HG03378 (cell line): Measurements from ENCODE around the gene NUTM2D.
"Not testable (repeated sequence)": the region's sequence is repeated elsewhere in the genome, so short reads cannot be mapped to it uniquely, and the experiment has no call there.

Source experiments
- ATAC-seq: cut with Tn5 transposase; IDR thresholded peaks from one replicate; pipeline ENCODE4 v1.9.1; 2021; ENCODE audit warnings: mild to moderate bottlenecking, moderate library complexity; ENCODE audit not compliant: unreplicated experiment

NUTM2D gene

GRCh38 chr10:87369514-87370112, 12.1 kb downstream of the NUTM2D start:
- ATAC-seq = not testable (repeated sequence)

- ATAC-seq = not testable (repeated sequence)
Observed at GRCh38 chr10:87374091-87374490, 16.5 kb downstream of the NUTM2D start.

DNA sequence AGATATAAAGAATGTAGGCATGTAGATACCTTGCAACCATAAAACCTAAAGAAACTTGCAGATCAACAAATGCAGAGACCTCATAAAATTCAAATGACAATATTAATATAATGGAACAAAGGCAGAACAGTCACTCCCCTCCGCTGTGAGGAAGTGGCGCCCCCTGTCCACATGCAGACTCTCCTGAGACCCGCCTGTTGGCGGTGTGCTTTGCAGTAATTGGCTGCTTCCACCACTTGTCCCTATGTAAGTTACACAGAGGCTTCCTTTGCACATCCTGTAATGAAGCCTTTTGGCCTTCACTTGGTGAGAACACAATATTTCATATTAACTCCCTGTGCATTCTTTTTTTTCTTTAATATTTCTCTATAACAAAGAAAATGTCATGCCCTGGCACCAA, 21.6 kb downstream of the NUTM2D start:
- ATAC-seq = not testable (repeated sequence)

GRCh38 chr10:87383149-87383857, 25.8 kb downstream of the NUTM2D start:
- ATAC-seq = not testable (repeated sequence)

DNA sequence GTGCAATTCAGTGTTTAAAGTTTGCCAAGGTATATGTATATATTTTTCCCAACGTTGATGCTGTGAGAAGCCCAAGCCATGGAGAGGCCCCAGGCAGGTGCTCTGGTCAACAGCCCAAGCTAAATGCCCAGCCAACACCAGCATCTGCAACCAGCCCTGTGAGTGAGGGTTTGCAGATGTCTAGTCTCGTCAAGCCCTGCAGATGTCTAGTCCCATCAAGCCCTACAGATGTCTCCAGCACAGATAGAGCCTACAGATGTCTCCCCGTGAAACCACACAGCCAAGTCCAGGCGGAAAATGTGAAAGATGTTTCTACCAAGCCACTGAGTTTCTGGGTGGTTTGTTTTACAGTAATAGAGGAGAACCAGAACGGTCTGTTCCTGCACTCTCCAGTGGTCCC, 26.7 kb downstream of the NUTM2D start:
- not testable (repeated sequence) for ATAC-seq

DNA sequence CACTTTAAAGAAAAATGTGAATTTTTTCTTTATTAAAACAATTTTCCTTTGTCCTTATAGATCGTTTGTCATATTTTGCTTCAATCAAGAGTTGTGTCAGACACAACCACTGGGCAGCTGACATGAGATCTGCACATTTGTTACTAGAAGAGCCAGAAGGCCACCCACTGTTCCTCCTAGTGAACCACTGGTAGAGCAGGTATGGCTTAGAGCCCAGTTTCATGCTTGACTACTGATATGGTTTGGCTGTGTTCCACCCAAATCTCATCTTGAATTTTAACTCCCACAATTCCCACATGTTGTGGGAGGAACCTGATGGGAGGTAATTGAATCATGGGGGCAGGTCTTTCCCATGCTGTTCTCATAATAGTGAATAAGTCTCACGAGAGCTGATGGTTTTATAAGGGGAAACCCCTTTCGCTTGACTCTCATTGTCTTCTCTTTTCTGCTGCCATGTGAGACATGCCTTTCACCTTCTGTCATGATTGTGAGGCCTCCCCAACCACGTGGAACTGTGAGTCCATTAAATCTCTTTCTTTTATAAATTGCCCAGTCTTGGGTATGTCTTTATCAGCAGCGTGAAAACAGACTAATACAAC, 28.3 kb downstream of the NUTM2D start:
- not testable (repeated sequence) for ATAC-seq

- not testable (repeated sequence) for ATAC-seq
Observed at GRCh38 chr10:87391360-87391759, 33.8 kb downstream of the NUTM2D start.

GRCh38 chr10:87396206-87396605, 38.7 kb downstream of the NUTM2D start:
- ATAC-seq = not testable (repeated sequence)

DNA sequence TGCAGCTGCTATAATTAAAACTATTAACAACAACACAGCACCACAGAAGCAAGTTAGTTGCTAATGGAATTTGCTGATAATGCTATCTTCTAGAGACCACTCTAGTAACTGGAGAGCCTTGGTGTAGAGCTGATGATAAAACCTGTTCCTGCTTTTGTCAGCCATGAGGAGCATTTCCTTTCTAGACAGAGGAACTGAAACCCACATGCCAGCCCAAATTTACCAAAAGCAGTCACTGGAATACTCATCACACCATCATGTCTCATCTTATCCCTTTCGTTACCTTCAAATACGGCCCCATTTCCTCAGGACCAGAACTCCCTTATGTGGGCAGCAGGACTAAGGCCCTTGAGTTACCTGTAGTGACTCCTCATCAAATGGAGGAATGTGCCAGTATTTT, 40.9 kb downstream of the NUTM2D start:
- peak; percentile 73 for ATAC-seq

DNA sequence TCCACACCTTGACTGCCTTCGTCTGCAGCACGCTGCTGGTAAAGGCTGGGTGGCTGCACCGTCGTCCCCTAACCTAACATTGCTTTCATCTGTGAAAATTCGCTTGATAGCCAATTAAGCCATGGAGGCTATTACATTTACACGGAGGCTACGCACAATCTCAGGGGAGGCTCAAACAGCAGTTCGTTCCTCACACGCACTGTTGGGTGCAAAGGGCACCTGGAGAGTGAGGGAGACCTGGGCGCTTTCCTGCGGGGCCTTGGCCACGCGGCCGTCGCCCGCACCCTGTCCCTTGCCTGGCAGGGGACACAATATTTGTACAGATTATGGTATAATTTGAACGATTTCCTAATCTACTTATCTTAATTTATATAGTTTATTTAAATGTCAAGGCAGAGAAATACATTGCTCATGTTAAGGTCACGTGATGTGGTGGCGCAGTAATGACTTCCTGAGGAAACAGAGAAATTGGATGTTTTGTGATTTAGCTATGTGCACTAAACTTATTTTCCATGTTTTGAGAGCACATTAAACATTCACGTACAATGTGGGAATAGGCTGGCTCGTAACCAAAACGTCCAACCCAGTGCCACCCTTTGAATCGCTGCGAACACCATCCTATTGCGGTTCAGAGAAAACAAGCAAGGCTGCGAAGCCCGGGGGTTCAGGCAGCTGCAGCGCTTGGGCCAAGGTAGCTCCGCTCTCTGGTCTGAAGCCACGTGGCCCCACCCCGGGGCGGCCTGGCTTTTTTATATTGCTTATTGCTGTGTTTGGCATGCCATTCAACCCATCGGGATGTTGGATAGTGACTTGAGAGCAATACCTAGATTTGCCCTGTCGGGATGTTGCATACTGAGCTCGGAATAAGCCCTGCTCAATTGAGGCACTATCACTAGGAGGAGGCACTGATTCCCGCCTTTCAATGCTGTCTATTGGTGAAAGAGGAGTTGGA, 50.2 kb downstream of the NUTM2D start:
- ATAC-seq = not testable (repeated sequence)

- ATAC-seq = not testable (repeated sequence)
Observed at GRCh38 chr10:87413921-87414320, 56.4 kb downstream of the NUTM2D start.
